H1 (cell line): Measurements from ENCODE around the gene KIF2C. TPM values are rescaled to one million over a fixed set of nuclear protein-coding genes. Genes with fewer than 3 reads are reported as not detected.

Experiments
- CTCF ChIA-PET: fragments of 300-600 bp; sonication (Branson Sonifier 250); formaldehyde crosslinking; loops from one replicate; lab custom pipeline; 2021; ENCODE audit not compliant: partially characterized antibody; lab: Charles Lee
- POLR2A ChIA-PET: fragments of 300-600 bp; sonication (Branson Sonifier 250); formaldehyde crosslinking; loops from one replicate; lab custom pipeline; 2021; ENCODE audit warnings: inconsistent platforms; ENCODE audit not compliant: partially characterized antibody; lab: Charles Lee
- DNase-seq, 2 experiments: peaks; one replicate each; pipeline versions ENCODE4 v3.0.0 to v3.0.0-alpha.2; 2010 to 2022; ENCODE audit warnings: low spot score in 2 of 2, low read depth in 1 of 2, mixed read lengths in 1 of 2
- FAIRE-seq: peaks from 2 replicates; lab custom pipeline; 2011; peaks lifted over from hg19 to GRCh38; lab: Jason Lieb, UNC
- H2AFZ ChIP-seq: 2 replicates; pipeline ENCODE4 v1.8.1; 2012; ENCODE audit warnings: low read length, inconsistent platforms
- H2AK5ac ChIP-seq: 2 replicates; pipeline ENCODE4 v1.6.1; 2013; ENCODE audit warnings: low read depth, low read length
- H2BK120ac ChIP-seq: replicated peaks from 2 replicates; pipeline ENCODE3; 2013; ENCODE audit warnings: low read depth, low read length, inconsistent platforms
- H2BK12ac ChIP-seq: 2 replicates; pipeline ENCODE4 v1.6.1; 2013; ENCODE audit warnings: low read depth, low read length
- H2BK15ac ChIP-seq: 2 replicates; pipeline ENCODE4 v1.6.1; 2013; ENCODE audit warnings: low read length
- H2BK20ac ChIP-seq: 2 replicates; pipeline ENCODE4 v1.6.1; 2013; ENCODE audit warnings: low read length
- H2BK5ac ChIP-seq: 2 replicates; pipeline ENCODE4 v1.6.1; 2013; ENCODE audit warnings: low read depth, low read length
- H3K14ac ChIP-seq: 2 replicates; pipeline ENCODE4 v1.6.1; 2013; ENCODE audit warnings: inconsistent platforms; ENCODE audit not compliant: insufficient read length
- H3K18ac ChIP-seq: 2 replicates; pipeline ENCODE4 v1.6.1; 2013; ENCODE audit warnings: low read length; ENCODE audit errors: extremely low read depth
- H3K23ac ChIP-seq: 2 replicates; pipeline ENCODE4 v1.6.1; 2013; ENCODE audit warnings: inconsistent platforms; ENCODE audit not compliant: insufficient read length
- H3K23me2 ChIP-seq: 2 replicates; pipeline ENCODE4 v1.6.1; 2013; ENCODE audit warnings: low read depth, low read length
- H3K27ac ChIP-seq: 2 replicates; pipeline ENCODE4 v1.6.1; 2011; ENCODE audit warnings: low read depth, low read length, inconsistent platforms
- H3K27me3 ChIP-seq, 4 experiments: replicated peaks in 1 of 4; 1 replicate in 1 of 4; 2 replicates in 3 of 4; pipeline versions ENCODE4 v1.6.1 to v1.8.1; 2011 to 2013; ENCODE audit warnings: low read length in 3 of 4, mild to moderate bottlenecking in 3 of 4, inconsistent platforms in 2 of 4, mixed read lengths in 2 of 4, moderate library complexity in 1 of 4; ENCODE audit not compliant: control insufficient read depth in 3 of 4, insufficient read depth in 3 of 4; ENCODE audit errors: extremely low read depth in 1 of 4
- H3K36me3 ChIP-seq, 4 experiments: 2 replicates each; pipeline versions ENCODE4 v1.6.1 to v1.8.1; 2011 to 2013; ENCODE audit warnings: mild to moderate bottlenecking in 4 of 4, low read length in 3 of 4, moderate library complexity in 2 of 4, control low read depth in 1 of 4, inconsistent platforms in 1 of 4; ENCODE audit not compliant: insufficient read depth in 4 of 4, control insufficient read depth in 2 of 4
- H3K4ac ChIP-seq: replicated peaks from 2 replicates; pipeline ENCODE3; 2013; ENCODE audit warnings: low read length, low read depth, mixed read lengths, inconsistent platforms; ENCODE audit not compliant: insufficient read length
- H3K4me1 ChIP-seq, 4 experiments: replicated peaks in 1 of 4; 1 replicate in 1 of 4; 2 replicates in 3 of 4; pipeline versions ENCODE4 v1.6.1 to v1.8.1; 2011 to 2013; ENCODE audit warnings: low read length in 3 of 4, inconsistent platforms in 2 of 4, mixed read lengths in 1 of 4; ENCODE audit not compliant: insufficient read depth in 4 of 4, control insufficient read depth in 3 of 4
- H3K4me2 ChIP-seq, 2 experiments: 2 replicates each; pipeline versions ENCODE4 v1.6.1 to v1.8.1; 2011 to 2013; ENCODE audit warnings: low read depth in 2 of 2, low read length in 2 of 2, control low read depth in 1 of 2, inconsistent platforms in 1 of 2, mild to moderate bottlenecking in 1 of 2; ENCODE audit not compliant: insufficient read depth in 1 of 2
- H3K4me3 ChIP-seq, 4 experiments: fragments of 200-600, 300-600 bp in 1 of 4; sonication (generic), shearing (Covaris generic), sonication (Bioruptor Twin) in 1 of 4; 2 replicates each; pipeline versions ENCODE4 v1.5.1 to v1.8.1; 2011 to 2016; ENCODE audit warnings: low read length in 4 of 4, low read depth in 3 of 4, control low read depth in 2 of 4, inconsistent platforms in 2 of 4, mild to moderate bottlenecking in 2 of 4, mixed read lengths in 1 of 4, moderate library complexity in 1 of 4; ENCODE audit not compliant: insufficient read depth in 2 of 4; ENCODE audit errors: extremely low read depth in 1 of 4
- H3K56ac ChIP-seq: replicated peaks from 2 replicates; pipeline ENCODE3; 2013; ENCODE audit warnings: low read depth, mild to moderate bottlenecking, mixed read lengths, low read length, inconsistent platforms; ENCODE audit not compliant: insufficient read length
- H3K79me1 ChIP-seq: 2 replicates; pipeline ENCODE4 v1.6.1; 2013; ENCODE audit warnings: low read depth, low read length, control low read depth
- H3K79me2 ChIP-seq, 2 experiments: 2 replicates each; pipeline versions ENCODE4 v1.6.1 to v1.8.1; 2012 to 2013; ENCODE audit warnings: low read length in 2 of 2, mild to moderate bottlenecking in 2 of 2, inconsistent platforms in 1 of 2; ENCODE audit not compliant: insufficient read depth in 2 of 2, control insufficient read depth in 1 of 2
- H3K9ac ChIP-seq, 4 experiments: replicated peaks in 1 of 4; 1 replicate in 1 of 4; 2 replicates in 3 of 4; pipeline versions ENCODE4 v1.6.1 to v1.8.1; 2011 to 2013; ENCODE audit warnings: low read depth in 3 of 4, low read length in 3 of 4, control low read depth in 2 of 4, mild to moderate bottlenecking in 2 of 4, moderate library complexity in 2 of 4, inconsistent platforms in 1 of 4; ENCODE audit errors: extremely low read depth in 1 of 4
- H3K9me3 ChIP-seq, 2 experiments: 2 replicates each; pipeline versions ENCODE4 v1.6.1 to v1.8.1; 2012 to 2013; ENCODE audit warnings: mild to moderate bottlenecking in 2 of 2, moderate library complexity in 2 of 2, control low read depth in 1 of 2, inconsistent platforms in 1 of 2, low read depth in 1 of 2, low read length in 1 of 2, mixed read lengths in 1 of 2; ENCODE audit not compliant: insufficient read depth in 2 of 2
- H4K20me1 ChIP-seq, 2 experiments: replicated peaks in 1 of 2; 2 replicates each; pipeline versions ENCODE3 to v1.8.1; 2011 to 2013; ENCODE audit warnings: inconsistent platforms in 2 of 2, low read length in 2 of 2, mild to moderate bottlenecking in 1 of 2; ENCODE audit not compliant: insufficient read depth in 2 of 2, control insufficient read depth in 1 of 2
- H4K5ac ChIP-seq: 2 replicates; pipeline ENCODE4 v1.6.1; 2013; ENCODE audit warnings: low read length, low read depth, mixed read lengths, inconsistent platforms; ENCODE audit not compliant: insufficient read length
- H4K8ac ChIP-seq: 2 replicates; pipeline ENCODE4 v1.8.0; 2013; ENCODE audit warnings: mild to moderate bottlenecking, moderate library complexity, low read length, inconsistent platforms; ENCODE audit not compliant: insufficient read depth; ENCODE audit errors: extremely low read depth
- H4K91ac ChIP-seq: replicated peaks from 2 replicates; pipeline ENCODE3; 2013; ENCODE audit warnings: low read length, mixed read lengths, inconsistent platforms; ENCODE audit not compliant: insufficient read length
- BCL11A ChIP-seq, 2 experiments: IDR thresholded peaks; one replicate each; pipeline ENCODE4 v1.6.1; 2011; ENCODE audit warnings: low read depth in 2 of 2, low read length in 2 of 2, mild to moderate bottlenecking in 2 of 2
- CBX5 ChIP-seq: fragments of 300-800, 300-1000 bp; sonication (generic); IDR thresholded peaks from 2 replicates; pipeline ENCODE4 v1.7.1; 2016; ENCODE audit warnings: antibody characterized with exemption, low read length, low read depth
- GABPA ChIP-seq: IDR thresholded peaks from 2 replicates; pipeline ENCODE4 v1.6.1; 2011; ENCODE audit warnings: mild to moderate bottlenecking, low read length, moderate library complexity, borderline replicate concordance; ENCODE audit not compliant: insufficient read depth
- HDAC6 ChIP-seq: IDR thresholded peaks from one replicate; pipeline ENCODE4 v1.7.1; 2012; ENCODE audit warnings: low read depth, mild to moderate bottlenecking, inconsistent platforms, low read length, moderate library complexity
- JUND ChIP-seq: IDR thresholded peaks from 2 replicates; pipeline ENCODE4 v1.6.1; 2011; ENCODE audit warnings: mild to moderate bottlenecking, improper control_type of control experiment, low read length
- POLR2A ChIP-seq, 2 experiments: IDR thresholded peaks; 1 replicate in 1 of 2; 2 replicates in 1 of 2; pipeline ENCODE4 v1.6.1; 2011; ENCODE audit warnings: low read depth in 2 of 2, low read length in 2 of 2, mild to moderate bottlenecking in 2 of 2; ENCODE audit errors: control extremely low read depth in 1 of 2
- SIN3A ChIP-seq, 2 experiments: IDR thresholded peaks in 1 of 2; conservative IDR thresholded peaks in 1 of 2; 2 replicates each; pipeline ENCODE4 v1.6.1; 2011 to 2012; ENCODE audit warnings: low read length in 2 of 2, improper control_type of control experiment in 1 of 2, low read depth in 1 of 2, mild to moderate bottlenecking in 1 of 2
- SIX5 ChIP-seq: IDR thresholded peaks from 2 replicates; pipeline ENCODE4 v1.6.1; 2011; ENCODE audit warnings: mild to moderate bottlenecking, low read depth, low read length
- TAF1 ChIP-seq: IDR thresholded peaks from 2 replicates; pipeline ENCODE4 v1.6.1; 2011; ENCODE audit warnings: mild to moderate bottlenecking, low read depth, low read length
- YY1 ChIP-seq: IDR thresholded peaks from 2 replicates; pipeline ENCODE4 v1.6.1; 2011; ENCODE audit warnings: low read depth, mild to moderate bottlenecking, low read length
- WGBS, 2 experiments: shearing (Covaris generic) in 1 of 2; methylation state at CpG; one replicate each; pipeline versions ENCODE4 v1.1.6 to v1.1.7; 2013 to 2015; ENCODE audit warnings: low lambda C conversion rate in 2 of 2, mixed read lengths in 2 of 2, inconsistent platforms in 1 of 2, low coverage in 1 of 2, missing lambda C conversion rate in 1 of 2; ENCODE audit not compliant: insufficient replicate concordance in 2 of 2, insufficient coverage in 1 of 2, insufficient read length in 1 of 2; ENCODE audit errors: extremely low coverage in 1 of 2, missing lambda C conversion rate in 1 of 2; 5-methylcytosine and 5-hydroxymethylcytosine counted together
- polyA plus RNA-seq, 7 experiments: library from polyadenylated mRNA; depleted of rRNA in 3 of 7; stranded (reverse) in 5 of 7; unstranded in 2 of 7; fragments of >200 nt in 5 of 7; fragments of 200-250 nt in 2 of 7; gene quantifications; 1 replicate in 5 of 7; 2 replicates in 1 of 7; 4 replicates in 1 of 7; pipeline versions ENCODE4 v1.2.1 to v1.2.3, GENCODE V29; 2011 to 2013; ENCODE audit warnings: missing spikeins in 2 of 7, mixed read lengths in 2 of 7
- total RNA-seq: library from RNA; stranded (reverse); fragmentation: NEBNext Ultra II Directional; extraction: Animal tissue kit (Norgen Biotek cat#: 25700); gene quantifications from 2 replicates; pipeline ENCODE4 v1.2.1, GENCODE V29; 2021

KIF2C gene
- total and polyA plus RNA-seq, 2 of the 8 experiments (the other 6 are each of a cell fraction or from before 2014, with no cell fraction given): 41.8 to 68.1 TPM

DNA sequence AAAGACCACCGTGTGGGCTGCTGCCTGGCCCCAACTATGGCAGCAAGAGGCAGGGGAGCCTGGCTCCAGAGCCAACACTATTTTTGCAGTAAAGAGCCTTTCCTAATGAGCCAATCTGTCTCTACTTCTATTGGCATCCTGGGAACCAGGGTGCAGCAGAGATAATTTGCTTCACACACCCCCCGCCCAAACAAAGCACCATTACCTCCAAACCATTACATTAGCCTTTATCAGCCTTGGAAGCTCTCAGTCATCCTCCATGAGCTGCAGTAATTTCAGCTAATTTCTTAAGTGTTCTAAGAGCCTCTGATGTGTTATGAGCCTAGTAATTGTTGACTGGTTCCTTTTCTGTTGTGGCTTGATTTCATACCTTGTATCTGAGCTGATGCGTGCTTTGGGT, 43.5 kb upstream of the KIF2C start:
- POLR2A ChIA-PET: interaction anchor here (0.8 to 2.3 kb wide), 8 partner anchors 10 to 123 kb away, joined by 3 to 12 read pairs (median 4); partner anchors contain the start of gene RNU5D-1
- Histone ChIP-seq H3K18ac (no peak overlapping the region), H3K23ac (no peak overlapping the region), H3K36me3 (no peaks in the 10 kb centered on the region), H3K9ac (no peak overlapping the region), H3K23me2 (no peaks in the 10 kb centered on the region), H2AFZ (no peak overlapping the region), H2BK20ac (no peak overlapping the region), H3K4ac (no peak overlapping the region), H3K9me3 (no peaks in the 10 kb centered on the region), H3K14ac (no peak overlapping the region), H3K56ac (no peak overlapping the region), H4K5ac (no peak overlapping the region), H4K8ac (no peak overlapping the region), H3K4me1 (no peaks in the 10 kb centered on the region), H3K79me1 (no peaks in the 10 kb centered on the region), H4K91ac (no peak overlapping the region), H4K20me1 (no peaks in the 10 kb centered on the region), H3K27ac (no peak overlapping the region), H3K4me3 (no peak overlapping the region), H3K4me2 (no peak overlapping the region), H3K79me2 (no peaks in the 10 kb centered on the region), H2BK12ac (no peak overlapping the region), H2BK5ac (no peak overlapping the region), H3K27me3 (no peaks in the 10 kb centered on the region), H2BK120ac (no peak overlapping the region), H2BK15ac (no peak overlapping the region), H2AK5ac (no peak overlapping the region)
- WGBS, 2 experiments: 86% methylated on average over 3 of the region's 3 CpGs; no CpG with 5 or more reads in 1 of the 2 experiments
- DNase-seq (no peak), FAIRE-seq (no peak)
- CTCF ChIA-PET: interaction anchor here (1.2 to 2.2 kb wide), 4 partner anchors 11 to 21 kb away, joined by 4 to 15 read pairs (median 6); no protein-coding TSS in a partner anchor
- TF ChIP-seq GABPA: no peak
- TF ChIP-seq SIX5: no peak
- TF ChIP-seq POLR2A (IDR thresholded peaks at IDR 0.05; ENCODE audit: control extremely low read depth in 1 of 2, low read depth in 2 of 2, low read length in 2 of 2): no peak
- no peak for TF ChIP-seq BCL11A (IDR thresholded peaks at IDR 0.05; ENCODE audit: low read depth in 2 of 2, low read length in 2 of 2)
- no peak for TF ChIP-seq TAF1
- no peak for TF ChIP-seq JUND
- TF ChIP-seq HDAC6: no peak
- no peak for TF ChIP-seq SIN3A (conservative IDR thresholded peaks at IDR 0.05 in 1 of 2, IDR thresholded peaks at IDR 0.05 in 1 of 2; ENCODE audit: low read depth in 1 of 2, low read length in 2 of 2)
- no peak for TF ChIP-seq YY1
- TF ChIP-seq CBX5: no peak
